HepG2 (cell line): ENCODE measurements around the gene SLC44A4. TPM values are rescaled to one million over a fixed set of nuclear protein-coding genes. Genes with fewer than 3 reads are reported as not detected.
A peak's percentile ranks its signal among the peaks of the same experiment; 100 is the strongest.

Experiments used
- ATF4 ChIP-seq, 2 experiments: fragments of 450-650 bp in 1 of 2; sonication (generic) in 1 of 2; formaldehyde crosslinking; IDR thresholded peaks; 2 replicates each; pipeline versions ENCODE4 v1.5.0 to v1.8.0; 2020 to 2022; ENCODE audit warnings: mild to moderate bottlenecking in 1 of 2, missing genetic modification reagents in 1 of 2
- DBP ChIP-seq: sonication (generic); formaldehyde crosslinking; IDR thresholded peaks from 2 replicates; pipeline ENCODE4 v1.4.0; 2020; ENCODE audit warnings: missing genetic modification reagents; ENCODE audit errors: not compliant biosample characterization
- ELF4 ChIP-seq: sonication (generic); formaldehyde crosslinking; IDR thresholded peaks from 2 replicates; pipeline ENCODE4 v1.5.0; 2020; ENCODE audit warnings: missing genetic modification reagents, mild to moderate bottlenecking, moderate library complexity, borderline replicate concordance
- ESRRA ChIP-seq: sonication (generic); formaldehyde crosslinking; IDR thresholded peaks from 2 replicates; pipeline ENCODE4 v1.5.1; 2020; ENCODE audit warnings: mild to moderate bottlenecking, low read depth, missing genetic modification reagents
- GLI4 ChIP-seq: sonication (generic); formaldehyde crosslinking; IDR thresholded peaks from 2 replicates; pipeline ENCODE4 v1.5.1; 2020; ENCODE audit warnings: missing genetic modification reagents, mild to moderate bottlenecking, moderate library complexity, borderline replicate concordance
- HHEX ChIP-seq: IDR thresholded peaks from 2 replicates; pipeline ENCODE4 v1.6.1; 2016; ENCODE audit warnings: control low read depth
- HMG20A ChIP-seq: IDR thresholded peaks from 2 replicates; pipeline ENCODE4 v1.6.1; 2016; ENCODE audit warnings: borderline replicate concordance
- IKZF1 ChIP-seq: fragments of 450-650 bp; IDR thresholded peaks from 2 replicates; pipeline ENCODE4 v1.7.1; 2016
- KDM4B ChIP-seq: sonication (generic); formaldehyde crosslinking; IDR thresholded peaks from 2 replicates; pipeline ENCODE4 v1.4.0; 2020; ENCODE audit warnings: missing genetic modification reagents
- MNT ChIP-seq: fragments of 450-650 bp; IDR thresholded peaks from 2 replicates; pipeline ENCODE4 v1.6.1; 2016
- NCOR1 ChIP-seq: fragments of 200-600 bp; sonication (generic); IDR thresholded peaks from 2 replicates; pipeline ENCODE4 v1.7.0; 2017; ENCODE audit warnings: antibody characterized with exemption, low read length, borderline replicate concordance
- RARG ChIP-seq: sonication (generic); formaldehyde crosslinking; IDR thresholded peaks from 2 replicates; pipeline ENCODE4 v1.4.0; 2020; ENCODE audit warnings: low read depth, mild to moderate bottlenecking, missing genetic modification reagents
- RBFOX2 ChIP-seq: fragments of 200-400 bp; formaldehyde crosslinking; IDR thresholded peaks from 2 replicates; pipeline ENCODE4 v1.6.1; 2017; ENCODE audit warnings: low read depth, mild to moderate bottlenecking, low read length
- RNF2 ChIP-seq: fragments of 450-650 bp; conservative IDR thresholded peaks from 2 replicates; pipeline ENCODE4 v1.6.1; 2016; ENCODE audit warnings: low read depth
- SALL1 ChIP-seq: sonication (generic); formaldehyde crosslinking; IDR thresholded peaks from 2 replicates; pipeline ENCODE4 v1.8.0; 2022; ENCODE audit warnings: mild to moderate bottlenecking, missing genetic modification reagents
- SMAD9 ChIP-seq: sonication (generic); formaldehyde crosslinking; IDR thresholded peaks from 2 replicates; pipeline ENCODE4 v1.5.1; 2020; ENCODE audit warnings: mild to moderate bottlenecking, missing genetic modification reagents
- SRSF1 ChIP-seq: fragments of 200-400 bp; formaldehyde crosslinking; optimal IDR thresholded peaks from 2 replicates; pipeline ENCODE3; 2017; ENCODE audit warnings: mild to moderate bottlenecking, low read depth, low read length, moderate library complexity
- TERF1 ChIP-seq: sonication (generic); formaldehyde crosslinking; IDR thresholded peaks from 2 replicates; pipeline ENCODE4 v1.8.0; 2022; ENCODE audit warnings: mild to moderate bottlenecking, missing genetic modification reagents, moderate library complexity
- THAP11 ChIP-seq: IDR thresholded peaks from 2 replicates; pipeline ENCODE4 v1.6.1; 2016; ENCODE audit warnings: missing biosample characterization, missing genetic modification reagents
- THRA ChIP-seq: sonication (generic); formaldehyde crosslinking; IDR thresholded peaks from 2 replicates; pipeline ENCODE4 v1.4.0; 2020; ENCODE audit warnings: missing genetic modification reagents, borderline replicate concordance
- ZNF260 ChIP-seq: sonication (generic); formaldehyde crosslinking; IDR thresholded peaks from 2 replicates; pipeline ENCODE4 v1.4.0; 2020; ENCODE audit warnings: missing genetic modification reagents, low read depth, mild to moderate bottlenecking, borderline replicate concordance
- ZNF30 ChIP-seq: sonication (generic); formaldehyde crosslinking; IDR thresholded peaks from 2 replicates; pipeline ENCODE4 v1.5.0; 2020; ENCODE audit warnings: mild to moderate bottlenecking, missing genetic modification reagents
- ZNF552 ChIP-seq: sonication (generic); formaldehyde crosslinking; IDR thresholded peaks from 2 replicates; pipeline ENCODE4 v1.9.0; 2022; ENCODE audit warnings: missing genetic modification reagents, mild to moderate bottlenecking, borderline replicate concordance
- ZNF563 ChIP-seq: sonication (generic); formaldehyde crosslinking; IDR thresholded peaks from 2 replicates; pipeline ENCODE4 v1.8.0; 2022; ENCODE audit warnings: mild to moderate bottlenecking, moderate library complexity, missing genetic modification reagents
- ZNF768 ChIP-seq: sonication (generic); formaldehyde crosslinking; IDR thresholded peaks from 2 replicates; pipeline ENCODE4 v1.4.0; 2020; ENCODE audit warnings: missing genetic modification reagents
- polyA plus RNA-seq, 8 experiments: library from polyadenylated mRNA; depleted of rRNA in 3 of 8; stranded (reverse) in 7 of 8; unstranded in 1 of 8; fragments of >200 nt; fragmentation: Illumina TruSeq in 4 of 8; extraction: Trizol in 4 of 8; gene quantifications; 2 replicates each; pipeline versions ENCODE4 v1.2.1 to v1.2.3, GENCODE V29; 2011 to 2016; ENCODE audit warnings: low read depth in 4 of 8, missing spikeins in 1 of 8, mixed read lengths in 1 of 8; ENCODE audit not compliant: insufficient read depth in 1 of 8
- total RNA-seq, 5 experiments: library from RNA; depleted of rRNA; stranded (reverse); fragments of >200 nt; fragmentation: Illumina TruSeq; extraction: Trizol; gene quantifications; 2 replicates each; pipeline ENCODE4 v1.2.3, GENCODE V29; 2016; ENCODE audit warnings: low read depth in 1 of 5

Gene SLC44A4
- total and polyA plus RNA-seq, 2 of the 13 experiments (the other 11 are each of a cell fraction or from before 2014, with no cell fraction given) = 3.5 to 5.9 TPM

- TF ChIP-seq RBFOX2 (peak; percentile 54; the same call in 1 of the 2 replicates), HHEX (CRISPR knock-in tag) (peak; percentile 92), ZNF563 (CRISPR knock-in tag) (0 out of 2 replicates have a peak, but pooled peaks have one; percentile 40), GLI4 (CRISPR knock-in tag) (0 out of 2 replicates have a peak, but pooled peaks have one; percentile 61), THRA (peak; percentile 83; the same call in 1 of the 2 replicates), IKZF1 (no peak), MNT (peak; percentile 95), ATF4 (CRISPR knock-in tag; IDR thresholded peaks at IDR 0.05) (peak in 1 of 2 experiments; percentile 86; a peak in 2 of 4 replicates), RARG (no peak), ZNF552 (CRISPR knock-in tag) (no peak), ZNF30 (CRISPR knock-in tag) (no peak), NCOR1 (peak; percentile 92), ELF4 (peak; percentile 42; the same call in 1 of the 2 replicates), DBP (no peak), ZNF260 (no peak), HMG20A (peak; percentile 91; the same call in 1 of the 2 replicates), SRSF1 (no peak), ZNF768 (CRISPR knock-in tag) (no peak), SMAD9 (no peak), KDM4B (CRISPR knock-in tag) (peak; percentile 79), ESRRA (peak; percentile 16; the same call in 1 of the 2 replicates), THAP11 (CRISPR knock-in tag) (peak; percentile 86), RNF2 (no peak), SALL1 (CRISPR knock-in tag) (peak; percentile 100), TERF1 (CRISPR knock-in tag) (no peak)
Measured at GRCh38 chr6:31927242-31927862, 48.6 kb upstream of the SLC44A4 start, which contains the start of gene C2 (continued).
